Stimulated activated CD8-positive, alpha-beta memory T cell treated with anti-CD3 and anti-CD28 coated beads, Interleukin-7, amount 100 ng/mL, for 4 hours (primary cell): Measurements from ENCODE around the gene PKIB.
"Not testable (repeated sequence)": the region's sequence is repeated elsewhere in the genome, so short reads cannot be mapped to it uniquely, and the experiment has no call there.

Experiments used
- DNase-seq, 2 donors: peaks; one replicate each; pipeline ENCODE4 v3.0.0-alpha.2; 2020; ENCODE audit warnings: low read depth in 2 of 2

Gene PKIB

DNA sequence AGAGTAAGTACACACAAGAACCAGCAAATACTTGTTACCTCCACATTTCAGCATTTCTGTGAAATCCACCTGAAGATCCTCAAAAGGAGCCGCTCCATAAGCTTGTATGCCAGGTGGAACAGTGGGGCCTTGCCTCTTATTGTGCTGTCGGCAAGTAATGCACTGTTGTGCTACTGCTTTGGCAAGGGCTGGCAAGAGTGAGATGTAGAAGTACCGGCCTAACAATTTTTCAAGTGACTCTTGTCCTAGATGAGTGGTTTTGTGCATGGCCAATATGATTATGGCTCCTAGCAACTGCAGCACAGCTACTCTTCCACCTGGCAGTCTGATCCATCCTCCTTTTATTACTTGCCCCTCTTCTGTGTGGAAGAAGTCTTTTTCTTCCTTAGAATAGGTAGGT lies 134.7 kb downstream of the PKIB start:
- DNase-seq: not testable (repeated sequence)

DNA sequence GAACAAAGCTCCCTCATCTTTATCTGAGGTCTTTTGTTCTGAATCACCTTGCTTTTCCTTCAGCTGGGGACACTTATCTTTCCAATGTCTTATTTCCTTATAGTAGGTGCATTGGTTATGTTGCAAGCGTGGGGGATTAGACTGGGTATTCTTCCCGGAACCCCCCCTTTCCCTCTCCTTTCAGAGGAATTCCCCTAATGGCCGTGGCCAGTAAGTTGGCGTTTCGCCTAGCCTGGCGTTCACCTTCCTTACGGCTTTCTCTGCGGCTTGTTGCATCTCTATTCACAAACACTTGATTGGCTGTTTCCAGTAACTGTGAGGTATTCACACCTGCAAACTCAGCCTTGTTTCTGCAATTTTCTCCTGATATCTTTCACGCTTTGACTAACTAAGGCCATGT lies 136.5 kb downstream of the PKIB start:
- no peak for DNase-seq

DNA sequence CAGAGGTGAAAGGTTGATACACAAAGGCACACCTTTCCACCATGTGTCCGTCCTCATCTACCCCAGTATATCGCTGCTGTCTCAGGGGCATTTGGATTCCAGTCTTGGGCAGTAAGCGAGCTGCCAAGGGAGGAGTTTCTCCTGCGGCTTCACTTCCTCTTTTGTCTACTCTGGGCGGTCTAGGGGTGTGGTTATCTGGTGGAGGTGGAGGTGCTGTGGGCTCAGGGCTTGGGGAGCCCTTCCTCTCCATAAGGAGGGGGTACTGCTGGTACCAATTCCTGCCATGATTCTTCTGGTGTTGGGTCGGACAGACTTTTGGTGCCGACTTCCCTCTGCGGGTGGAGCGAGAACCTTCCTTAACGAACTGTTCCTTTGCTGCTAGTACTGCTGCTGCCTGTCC lies 137.4 kb downstream of the PKIB start:
- DNase-seq: no peak

DNA sequence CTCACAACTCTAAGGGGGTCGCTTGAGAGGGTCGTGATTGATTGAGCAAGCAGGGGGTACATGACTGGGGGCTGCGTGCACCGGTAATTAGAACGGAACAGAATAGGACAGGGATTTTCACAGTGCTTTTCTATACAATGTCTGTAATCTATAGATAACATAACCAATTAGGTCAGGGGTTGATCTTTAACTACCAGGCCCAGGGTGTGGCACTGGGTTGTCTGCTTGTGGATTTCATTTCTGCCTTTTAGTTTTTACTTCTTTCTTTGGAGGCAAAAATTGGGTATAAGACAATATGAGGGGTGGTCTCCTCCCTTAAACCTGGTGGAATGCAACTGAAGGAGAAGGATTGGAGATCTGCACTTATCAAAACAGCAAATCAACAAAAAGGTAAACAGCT lies 138.7 kb downstream of the PKIB start:
- DNase-seq: not testable (repeated sequence)

DNA sequence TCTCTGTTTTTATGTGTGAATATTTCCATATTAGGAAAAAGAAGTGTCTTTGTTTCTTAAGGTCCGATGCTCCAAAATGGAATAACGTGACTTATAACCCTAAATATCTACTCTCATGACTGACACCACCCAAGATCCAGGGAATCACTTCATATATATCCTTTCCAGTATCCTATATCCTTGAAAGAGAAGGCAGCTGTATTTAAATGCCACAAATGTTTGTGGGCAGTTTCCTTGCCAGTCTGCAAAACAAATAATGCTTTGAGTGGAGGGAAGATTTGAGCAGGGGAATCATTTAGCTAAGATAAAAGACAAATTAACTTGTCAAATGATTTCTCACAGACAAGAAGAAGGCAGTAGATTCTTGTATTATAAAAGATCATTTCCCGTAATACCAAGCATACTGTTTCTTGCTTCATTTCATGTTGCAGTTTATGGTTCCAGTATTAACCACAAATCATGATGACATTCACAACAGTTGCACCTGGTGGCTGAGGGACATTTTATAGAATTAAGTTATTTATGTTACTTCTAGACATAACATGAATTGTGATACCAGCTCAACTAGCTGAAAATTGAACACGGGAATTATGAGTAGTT lies 139.3 kb downstream of the PKIB start:
- no peak for DNase-seq

DNA sequence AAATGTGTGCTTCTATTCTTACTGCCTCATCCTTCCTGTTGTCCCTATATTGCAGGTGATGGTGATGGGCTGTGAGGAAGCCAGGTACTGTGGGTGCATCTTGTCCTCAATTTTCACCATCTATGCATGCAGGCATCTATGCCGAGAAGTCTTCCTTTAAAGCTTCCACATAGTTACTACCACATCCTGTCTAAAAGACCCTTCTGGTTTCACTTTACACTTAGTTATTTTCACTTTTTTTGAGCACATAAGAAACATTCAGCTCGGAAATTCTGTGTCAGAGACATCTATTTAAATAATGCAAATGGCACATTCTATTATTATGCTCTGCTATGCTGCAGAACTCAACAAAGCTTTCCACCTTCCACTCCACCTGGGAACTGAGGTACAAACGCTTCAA lies 141.1 kb downstream of the PKIB start:
- no peak for DNase-seq

DNA sequence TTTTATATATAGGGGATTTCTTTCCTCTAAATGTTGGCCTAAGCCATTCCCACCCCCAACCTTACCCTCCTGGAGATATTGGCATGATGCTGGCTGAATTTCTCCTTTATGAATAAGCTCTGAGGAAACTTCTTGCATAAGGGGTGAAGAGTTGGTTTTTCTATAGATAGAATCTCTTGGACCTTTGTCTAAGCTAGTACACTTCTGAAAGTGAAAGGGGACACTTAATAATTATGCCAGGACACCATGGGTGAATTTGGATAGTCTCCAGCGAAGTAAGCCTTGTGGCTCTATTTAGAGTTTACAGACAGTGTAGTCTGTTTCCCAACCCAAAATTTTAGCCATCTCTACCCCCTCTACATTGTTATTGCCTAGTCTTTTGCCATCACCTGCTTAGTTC lies 142.3 kb downstream of the PKIB start:
- no peak for DNase-seq

DNA sequence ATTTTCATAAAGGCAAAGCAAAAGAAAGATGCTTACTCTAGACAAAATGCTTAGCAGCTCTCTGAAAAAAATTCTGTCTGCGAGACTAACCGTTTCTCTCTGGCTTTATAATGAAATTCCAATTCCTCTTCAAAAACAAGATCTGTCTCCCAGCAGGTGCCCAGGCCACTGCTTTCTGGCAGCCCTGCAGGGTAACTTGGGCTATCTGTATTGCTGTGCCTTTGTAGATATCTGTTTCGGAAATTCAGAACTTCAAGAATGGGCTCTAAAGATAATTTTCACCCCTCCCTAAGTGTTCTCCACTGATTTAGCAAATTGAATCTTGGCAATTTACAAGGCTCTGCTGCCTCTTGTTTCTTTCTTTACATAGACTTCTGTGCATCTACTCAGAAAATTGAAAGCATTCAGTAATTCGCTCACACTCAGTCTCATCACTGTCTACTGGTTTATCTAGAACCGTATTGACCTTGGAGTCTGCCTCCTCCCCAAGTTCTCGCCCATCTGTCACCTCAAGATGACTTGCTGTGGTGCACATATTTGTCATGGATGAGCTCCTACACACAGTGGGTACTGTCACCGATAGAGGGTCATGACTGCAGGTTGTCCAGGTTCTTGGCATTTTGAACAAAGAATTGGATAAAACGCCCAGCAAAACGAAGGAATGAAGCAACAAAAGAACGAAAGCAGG lies 142.9 kb downstream of the PKIB start:
- DNase-seq: no peak

DNA sequence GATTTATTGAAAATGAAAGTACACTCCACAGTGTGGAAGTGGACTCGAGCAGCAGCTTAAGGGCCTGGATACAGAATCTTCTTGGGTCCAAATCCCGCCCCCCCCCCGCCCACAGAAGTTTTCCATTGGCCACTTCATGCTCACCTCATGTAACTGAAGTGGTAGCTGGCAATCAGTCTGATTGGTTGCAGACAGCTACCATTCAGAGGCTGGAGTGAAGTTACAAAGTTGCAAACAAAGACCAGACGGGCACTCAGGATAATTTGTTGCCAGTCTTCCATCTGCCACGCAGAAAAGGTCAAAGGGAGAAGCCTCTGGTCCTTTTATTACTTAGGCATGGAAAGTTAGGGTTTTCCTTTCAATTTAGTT lies 143.5 kb downstream of the PKIB start:
- DNase-seq: no peak

DNA sequence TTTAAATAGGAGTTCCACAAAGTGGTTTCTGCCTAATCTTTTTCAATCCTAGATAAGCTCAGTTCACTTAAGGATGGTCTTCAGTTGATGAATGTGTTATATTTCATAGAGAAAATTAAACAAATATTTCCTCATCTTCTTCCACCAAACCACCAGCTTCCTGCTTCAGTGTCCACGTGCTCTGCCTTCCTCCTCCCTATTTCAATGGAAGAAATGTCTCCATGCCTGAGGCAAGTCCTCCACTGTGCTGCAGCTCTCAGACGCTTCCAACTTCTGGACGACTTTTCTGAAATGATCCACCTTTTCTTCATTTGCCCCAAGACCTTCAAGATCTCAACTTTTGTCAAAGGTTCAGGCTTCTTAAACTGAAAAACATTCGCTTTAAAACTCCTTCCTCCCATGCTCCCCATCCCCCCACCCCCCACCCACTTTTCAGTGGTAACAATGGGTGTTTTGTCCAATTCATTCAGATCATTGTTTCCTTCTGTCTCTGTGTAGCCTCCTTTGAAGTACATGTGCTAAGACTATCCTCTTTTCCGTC lies 144.1 kb downstream of the PKIB start:
- no peak for DNase-seq

DNA sequence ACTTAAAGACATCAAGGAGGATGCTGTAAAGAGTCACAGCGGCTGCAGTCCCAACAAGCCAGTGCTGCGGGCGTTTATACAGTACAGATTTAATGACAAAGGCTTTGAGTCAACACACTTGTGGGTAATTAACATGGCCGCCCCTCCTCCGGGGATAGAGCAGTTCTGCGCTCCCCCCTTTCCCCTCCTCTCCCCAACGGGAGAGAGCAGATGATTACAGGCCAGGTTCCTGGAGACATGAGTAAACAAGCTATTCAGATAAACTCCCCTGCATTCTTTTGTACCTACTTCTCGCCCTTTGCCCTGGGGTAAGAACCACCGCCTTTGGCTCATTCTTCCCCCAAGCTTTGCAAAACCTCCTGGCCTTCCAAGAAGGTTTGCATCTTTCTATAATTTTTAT lies 145.7 kb downstream of the PKIB start:
- DNase-seq: no peak

DNA sequence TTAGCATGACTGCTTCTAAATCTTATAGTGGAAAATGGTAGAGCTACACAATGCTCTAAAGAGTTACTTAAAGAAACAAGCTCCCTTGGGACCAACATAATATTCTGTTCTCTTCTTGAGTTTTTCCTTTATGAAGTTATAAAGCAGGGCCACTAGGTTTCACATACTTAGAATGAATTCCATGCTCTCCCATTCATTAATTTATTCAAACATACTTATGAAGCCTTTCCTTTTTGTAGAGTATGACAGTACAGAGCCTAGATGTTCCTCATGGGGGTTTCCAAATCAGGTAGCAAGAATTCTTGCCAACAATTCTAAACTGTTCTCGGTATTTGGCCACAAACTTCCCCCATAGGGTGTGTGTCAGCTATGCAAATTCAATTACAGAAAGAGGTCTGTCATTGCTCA lies 148.7 kb downstream of the PKIB start:
- DNase-seq: no peak

DNA sequence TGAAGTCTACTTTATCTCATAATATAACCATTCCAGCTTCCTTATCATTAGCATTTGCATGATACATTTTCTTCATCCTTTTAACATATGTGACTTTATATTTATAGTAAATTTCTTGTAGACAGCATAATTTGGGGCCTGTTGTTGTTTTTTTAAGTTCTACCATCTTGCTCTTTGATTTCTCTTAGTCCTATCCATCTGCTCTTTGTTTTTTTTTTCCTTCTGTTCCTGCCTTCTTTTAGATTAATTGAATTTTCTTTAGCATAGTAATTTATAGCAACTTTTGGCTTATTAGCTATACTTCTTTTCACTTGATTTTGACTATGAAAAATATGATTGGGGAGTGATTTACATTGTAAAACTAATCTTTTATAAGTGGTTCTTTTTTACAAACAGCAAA lies 150.1 kb downstream of the PKIB start:
- no peak for DNase-seq

DNA sequence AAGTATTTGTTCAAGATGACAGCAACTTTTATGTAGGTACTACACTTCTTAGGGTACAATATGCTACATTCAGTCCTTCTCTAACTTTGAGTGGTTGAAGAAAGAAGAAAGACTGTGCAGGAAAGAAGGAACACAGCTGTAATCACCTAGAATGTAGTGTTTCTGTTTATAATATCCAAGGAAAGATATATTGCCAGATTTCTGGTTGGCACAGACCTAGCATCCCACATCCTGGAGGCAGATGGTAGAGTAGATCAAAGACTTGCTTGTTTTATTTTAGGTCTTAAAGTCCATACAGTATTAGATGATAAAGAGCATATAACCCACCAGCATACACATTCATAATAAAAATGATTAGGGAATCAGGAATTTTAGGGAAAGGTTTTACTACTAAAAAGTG lies 156.1 kb downstream of the PKIB start:
- DNase-seq: no peak

DNA sequence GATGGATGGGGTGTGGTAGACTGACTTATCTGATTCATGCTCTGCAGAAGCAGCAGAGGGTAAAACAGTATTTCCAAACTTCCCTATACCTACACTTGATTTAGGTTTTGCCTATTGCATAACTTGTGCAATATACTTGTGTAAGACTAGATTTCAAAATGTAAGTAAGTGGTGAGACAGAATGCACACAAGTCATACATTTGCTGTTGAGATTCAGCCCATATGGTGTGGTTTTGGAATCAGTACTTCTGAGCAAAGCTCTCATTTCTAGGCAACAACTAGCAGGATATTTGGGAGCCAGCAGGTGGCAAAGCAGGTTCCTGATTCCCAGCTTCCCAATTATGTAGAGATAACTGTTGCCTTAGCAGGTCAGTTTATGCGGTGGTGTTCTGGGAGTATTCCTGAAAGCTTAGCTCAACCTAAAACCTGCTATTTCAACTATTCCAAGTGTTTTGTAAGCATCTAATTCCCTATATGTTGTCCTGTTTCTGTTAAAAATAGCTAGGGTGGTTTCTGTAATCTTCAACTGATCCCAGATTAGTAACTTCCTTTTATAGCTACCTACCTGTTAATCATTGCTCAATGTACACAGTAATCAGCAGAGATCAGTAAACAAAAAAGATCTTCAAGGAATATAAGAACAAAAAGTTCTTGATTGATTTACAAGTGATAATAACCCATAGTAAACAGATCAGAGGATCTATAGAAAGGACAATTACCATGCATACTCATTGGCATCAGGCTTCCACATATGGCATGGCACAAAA lies 160.8 kb downstream of the PKIB start:
- no peak for DNase-seq

DNA sequence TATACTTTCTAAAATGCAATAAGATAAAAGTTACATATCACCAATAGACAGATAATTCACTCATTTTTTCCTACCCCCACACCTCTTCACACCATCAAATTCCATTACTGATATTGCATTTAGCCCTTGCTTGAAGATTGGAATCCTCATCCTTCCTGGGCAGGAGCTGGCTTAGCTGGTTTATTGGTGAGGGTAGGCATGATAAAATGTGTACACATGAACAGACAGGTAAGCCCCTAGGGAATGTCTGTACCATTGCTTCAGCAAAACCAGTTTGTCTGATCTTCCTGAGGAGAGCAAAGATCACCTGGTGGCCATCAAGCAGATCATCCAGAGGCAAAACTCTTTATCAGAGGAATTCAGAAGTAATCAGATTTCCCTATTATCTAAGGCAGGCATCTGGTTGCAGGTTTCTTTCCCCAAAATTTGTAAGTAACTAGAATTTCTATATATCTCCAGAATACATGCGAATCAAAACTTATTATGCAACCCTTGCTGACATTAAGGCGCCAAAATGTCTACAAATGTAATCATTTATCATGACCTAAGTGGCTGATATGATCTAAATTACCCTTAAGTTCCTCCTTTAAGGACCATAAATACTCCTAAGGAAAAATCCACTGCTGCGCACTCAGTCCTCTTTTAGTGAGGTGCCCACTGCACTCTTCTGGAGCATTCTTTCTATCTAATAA lies 162.7 kb downstream of the PKIB start:
- no peak for DNase-seq
